Activated naive CD8-positive, alpha-beta T cell (primary cell): ENCODE results near the gene BACE2.

Experiments used
- H3K27ac Mint-ChIP-seq: one replicate; pipeline ENCODE4 v1.8.0; 2021; ENCODE audit warnings: mixed read lengths
- H3K27me3 Mint-ChIP-seq: one replicate; pipeline ENCODE4 v1.8.0; 2021; ENCODE audit warnings: mixed read lengths
- H3K36me3 Mint-ChIP-seq: one replicate; pipeline ENCODE4 v1.8.0; 2021; ENCODE audit warnings: mixed read lengths
- H3K4me1 Mint-ChIP-seq: one replicate; pipeline ENCODE4 v1.8.0; 2021; ENCODE audit warnings: low read depth, mixed read lengths
- H3K4me3 Mint-ChIP-seq: one replicate; pipeline ENCODE4 v1.8.0; 2021; ENCODE audit warnings: mild to moderate bottlenecking, mixed read lengths
- H3K9me3 Mint-ChIP-seq: one replicate; pipeline ENCODE4 v1.8.0; 2021; ENCODE audit warnings: low read depth, mixed read lengths

The BACE2 gene

DNA sequence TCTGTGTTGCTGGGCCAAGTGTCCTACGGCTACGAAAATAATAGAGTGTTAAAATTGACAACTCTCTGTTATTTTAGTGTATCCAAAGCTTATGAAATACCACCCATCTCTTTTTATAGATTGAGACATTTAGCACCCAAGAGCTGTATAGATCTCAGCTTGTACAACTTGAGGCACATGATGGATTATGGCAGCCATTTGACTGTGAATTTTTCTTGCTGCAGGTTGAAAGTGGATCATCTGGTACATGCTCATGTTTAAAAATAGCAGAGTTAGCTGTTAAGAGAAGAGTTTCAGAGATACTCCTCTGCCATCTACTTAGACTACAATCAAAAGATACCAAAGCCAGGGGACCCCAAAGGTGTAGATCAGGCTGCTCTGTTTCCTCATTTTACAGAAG, 99.4 kb downstream of the BACE2 start:
- H3K9me3 Mint-ChIP-seq: peaks cover 8% of the 10 kb centered on the region
- no peaks in the 10 kb centered on the region for H3K4me1 Mint-ChIP-seq
- no peak overlapping the region for H3K27ac Mint-ChIP-seq
- peaks cover 6% of the 10 kb centered on the region for H3K27me3 Mint-ChIP-seq
- peaks cover 2% of the 10 kb centered on the region for H3K36me3 Mint-ChIP-seq
- H3K4me3 Mint-ChIP-seq: no peak overlapping the region

GRCh38 chr21:41269535-41269934, 101.6 kb downstream of the BACE2 start:
- peaks cover 6% of the 10 kb centered on the region for H3K36me3 Mint-ChIP-seq
- H3K4me1 Mint-ChIP-seq: no peaks in the 10 kb centered on the region
- H3K27ac Mint-ChIP-seq: no peak overlapping the region
- peaks cover 8% of the 10 kb centered on the region for H3K27me3 Mint-ChIP-seq
- H3K9me3 Mint-ChIP-seq: peaks cover 10% of the 10 kb centered on the region
- no peak overlapping the region for H3K4me3 Mint-ChIP-seq

- no peak overlapping the region for H3K27ac Mint-ChIP-seq
- peaks cover 3% of the 10 kb centered on the region for H3K36me3 Mint-ChIP-seq
Measured at GRCh38 chr21:41277196-41277595, 109.2 kb downstream of the BACE2 start.

GRCh38 chr21:41277846-41278245, 109.9 kb downstream of the BACE2 start:
- H3K4me1 Mint-ChIP-seq: no peaks in the 10 kb centered on the region
- H3K27ac Mint-ChIP-seq: no peak overlapping the region
- H3K36me3 Mint-ChIP-seq: peaks cover under 1% of the 10 kb centered on the region
- H3K4me3 Mint-ChIP-seq: no peak overlapping the region
- H3K9me3 Mint-ChIP-seq: peaks cover 1% of the 10 kb centered on the region
- H3K27me3 Mint-ChIP-seq: peaks cover 7% of the 10 kb centered on the region

More at GRCh38 chr21:41277196-41277595, 109.2 kb downstream of the BACE2 start:
- Mint-ChIP-seq H3K4me3 (no peak overlapping the region), H3K4me1 (no peaks in the 10 kb centered on the region), H3K9me3 (peaks cover 8% of the 10 kb centered on the region), H3K27me3 (peaks cover 9% of the 10 kb centered on the region)

GRCh38 chr21:41280115-41280919, 112.4 kb downstream of the BACE2 start:
- Mint-ChIP-seq H3K36me3 (no peaks in the 10 kb centered on the region), H3K9me3 (no peaks in the 10 kb centered on the region), H3K27me3 (peaks cover 8% of the 10 kb centered on the region), H3K4me3 (no peak overlapping the region), H3K4me1 (no peaks in the 10 kb centered on the region), H3K27ac (no peak overlapping the region)

- Mint-ChIP-seq H3K36me3 (no peaks in the 10 kb centered on the region), H3K9me3 (no peaks in the 10 kb centered on the region), H3K4me1 (no peaks in the 10 kb centered on the region), H3K27me3 (peaks cover 8% of the 10 kb centered on the region), H3K27ac (no peak overlapping the region), H3K4me3 (no peak overlapping the region)
Measured at GRCh38 chr21:41282412-41282811, 114.5 kb downstream of the BACE2 start.

DNA sequence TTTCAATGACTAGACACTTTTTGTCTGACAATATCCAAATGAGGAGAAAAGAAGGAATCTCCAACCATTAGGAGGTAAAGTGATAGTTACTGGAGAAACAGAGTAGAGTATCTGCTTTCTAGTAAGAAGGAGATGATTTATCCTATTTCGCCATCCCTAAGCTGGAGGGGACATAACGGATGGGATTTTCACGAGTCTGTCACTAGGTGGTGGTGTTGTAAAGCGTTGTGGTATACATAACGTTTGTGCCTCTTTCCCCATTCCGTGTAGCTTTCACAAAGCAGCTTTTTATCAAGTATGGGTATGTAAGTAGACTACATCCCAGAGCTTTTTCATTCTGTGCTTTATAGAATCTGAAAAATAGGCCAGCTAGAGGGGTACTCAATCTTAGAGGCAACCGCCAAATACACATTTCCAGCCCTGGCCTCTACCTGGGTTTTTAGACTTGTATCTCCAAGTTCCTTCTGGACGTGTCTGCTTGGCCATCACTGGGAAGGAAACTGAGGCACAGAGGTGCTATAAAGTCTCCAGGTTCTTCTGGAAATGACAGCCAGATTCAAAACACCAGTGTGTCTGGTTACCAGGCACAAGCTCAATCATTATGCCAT, 115.4 kb downstream of the BACE2 start:
- Mint-ChIP-seq H3K4me3 (no peak overlapping the region), H3K36me3 (no peaks in the 10 kb centered on the region), H3K27me3 (peaks cover 8% of the 10 kb centered on the region), H3K27ac (no peak overlapping the region), H3K9me3 (no peaks in the 10 kb centered on the region), H3K4me1 (no peaks in the 10 kb centered on the region)

GRCh38 chr21:41289431-41289830, 121.5 kb downstream of the BACE2 start:
- Mint-ChIP-seq H3K27me3 (peaks cover 2% of the 10 kb centered on the region), H3K27ac (no peak overlapping the region), H3K4me1 (peaks cover 6% of the 10 kb centered on the region), H3K36me3 (no peaks in the 10 kb centered on the region), H3K9me3 (no peaks in the 10 kb centered on the region), H3K4me3 (no peak overlapping the region)

GRCh38 chr21:41290106-41290799, 122.3 kb downstream of the BACE2 start:
- peaks cover 6% of the 10 kb centered on the region for H3K4me1 Mint-ChIP-seq
- peaks cover 7% of the 10 kb centered on the region for H3K27me3 Mint-ChIP-seq
- H3K4me3 Mint-ChIP-seq: no peak overlapping the region
- no peaks in the 10 kb centered on the region for H3K36me3 Mint-ChIP-seq
- no peaks in the 10 kb centered on the region for H3K9me3 Mint-ChIP-seq
- H3K27ac Mint-ChIP-seq: no peak overlapping the region

GRCh38 chr21:41294548-41295231, 126.7 kb downstream of the BACE2 start:
- Mint-ChIP-seq H3K4me1 (peaks cover 6% of the 10 kb centered on the region), H3K4me3 (no peak overlapping the region), H3K27me3 (peaks cover 12% of the 10 kb centered on the region), H3K27ac (no peak overlapping the region), H3K36me3 (peaks cover 3% of the 10 kb centered on the region), H3K9me3 (peaks cover 4% of the 10 kb centered on the region)

- H3K36me3 Mint-ChIP-seq: peaks cover 3% of the 10 kb centered on the region
- H3K27ac Mint-ChIP-seq: no peak overlapping the region
- H3K9me3 Mint-ChIP-seq: peaks cover 4% of the 10 kb centered on the region
- no peak overlapping the region for H3K4me3 Mint-ChIP-seq
- H3K27me3 Mint-ChIP-seq: peaks cover 12% of the 10 kb centered on the region
- peaks cover 6% of the 10 kb centered on the region for H3K4me1 Mint-ChIP-seq
Measured at GRCh38 chr21:41295721-41296254, 127.8 kb downstream of the BACE2 start.

DNA sequence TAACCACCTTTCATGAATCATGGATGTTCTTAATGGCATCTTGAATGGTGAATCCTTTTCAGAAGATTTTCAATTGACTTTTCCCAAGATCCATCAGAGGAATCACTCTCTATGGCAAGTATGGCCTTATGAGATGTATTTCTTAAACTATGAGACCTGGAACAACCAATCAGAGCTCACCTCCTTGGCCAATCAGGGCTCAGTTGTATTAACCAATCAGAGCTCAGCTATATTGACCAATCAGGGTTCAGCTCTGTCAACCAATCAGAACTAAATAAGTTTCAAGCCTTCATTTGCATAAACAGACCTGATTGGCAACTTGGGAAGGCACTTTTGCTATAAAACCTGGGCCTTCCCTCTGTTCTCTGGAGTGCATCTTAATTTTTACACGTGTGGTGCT, 135.0 kb downstream of the BACE2 start:
- Mint-ChIP-seq H3K9me3 (peaks cover 7% of the 10 kb centered on the region), H3K36me3 (peaks cover 4% of the 10 kb centered on the region), H3K27me3 (peaks cover 3% of the 10 kb centered on the region), H3K4me1 (no peaks in the 10 kb centered on the region), H3K4me3 (no peak overlapping the region), H3K27ac (no peak overlapping the region)

DNA sequence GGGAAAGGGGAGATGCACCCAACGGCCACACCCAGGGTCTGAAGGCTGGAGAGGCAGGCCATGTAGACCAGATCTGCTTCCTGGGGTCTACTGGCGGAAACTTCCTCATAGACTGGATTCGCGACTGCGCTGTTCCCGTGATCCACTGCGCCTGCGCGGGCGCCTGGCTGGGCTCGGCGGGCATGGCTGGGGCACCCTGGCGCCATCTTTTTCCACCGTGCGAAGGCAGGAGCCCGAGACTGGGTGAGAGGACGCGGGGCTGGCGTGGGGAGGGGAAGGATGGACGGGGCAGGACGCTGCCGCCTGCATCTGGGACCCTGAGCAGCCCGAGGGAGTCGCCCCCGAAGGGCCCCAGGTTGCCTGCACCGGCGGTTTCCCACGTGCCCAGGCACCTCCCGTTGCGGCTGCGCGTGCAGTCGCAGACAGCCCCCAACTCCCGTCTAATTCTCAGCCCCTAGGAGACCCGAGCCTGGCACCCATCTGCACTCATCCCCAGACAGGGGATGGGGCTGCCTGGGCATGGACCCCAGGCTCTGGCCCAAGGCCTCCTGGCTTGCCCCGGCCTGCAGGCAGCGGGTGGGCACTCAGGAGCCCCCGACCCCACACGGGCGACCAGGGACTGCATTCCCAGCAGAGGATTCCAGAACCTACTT, 136.2 kb downstream of the BACE2 start:
- peaks cover 3% of the 10 kb centered on the region for H3K27me3 Mint-ChIP-seq
- H3K36me3 Mint-ChIP-seq: peaks cover 2% of the 10 kb centered on the region
- no peak overlapping the region for H3K4me3 Mint-ChIP-seq
- no peaks in the 10 kb centered on the region for H3K4me1 Mint-ChIP-seq
- H3K27ac Mint-ChIP-seq: no peak overlapping the region
- peaks cover 3% of the 10 kb centered on the region for H3K9me3 Mint-ChIP-seq

DNA sequence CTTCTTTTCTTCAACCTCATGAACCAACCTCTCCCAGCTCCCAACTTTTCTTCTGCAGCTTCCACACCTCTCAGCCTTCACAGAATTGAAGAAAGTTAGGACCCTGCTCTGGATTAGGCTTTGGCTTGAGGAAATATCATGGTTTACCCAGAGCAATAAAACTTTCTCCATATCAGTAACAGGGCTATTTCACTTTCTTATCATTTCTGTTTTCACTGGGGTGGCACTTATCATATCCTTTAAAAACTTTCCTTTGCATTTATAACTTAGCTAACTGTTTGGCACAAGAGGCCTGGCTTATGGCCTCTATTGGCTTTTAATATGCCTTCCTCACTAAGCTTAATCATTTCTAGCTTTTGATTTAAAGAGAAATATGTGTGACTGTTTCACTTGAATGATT, 139.3 kb downstream of the BACE2 start:
- Mint-ChIP-seq H3K27ac (no peak overlapping the region), H3K36me3 (peaks cover 2% of the 10 kb centered on the region), H3K4me3 (no peak overlapping the region), H3K27me3 (peaks cover 6% of the 10 kb centered on the region), H3K9me3 (peaks cover 3% of the 10 kb centered on the region), H3K4me1 (no peaks in the 10 kb centered on the region)
